ENCODE data around the gene BCL11B. TPM values are rescaled to one million over a fixed set of nuclear protein-coding genes. Genes with fewer than 3 reads are reported as not detected.

BCL11B gene
- total and polyA plus RNA-seq, 10 of the 15 experiments (the other 5 are each of a cell fraction or from before 2014, with no cell fraction given), result 0.38 to 5.5 (median 1.3) TPM

GRCh38 chr14:99137913-99138571, 134.0 kb downstream of the BCL11B start:
- WGBS (ENCODE audit: insufficient coverage, insufficient replicate concordance, low lambda C conversion rate, missing lambda C conversion rate), result 15% methylated on average over 8 of the region's 8 CpGs
- no peak overlapping the region for H2AFZ ChIP-seq (ENCODE audit: control insufficient read depth, low read depth, low read length)
- no peaks in the 10 kb centered on the region for H3K36me3 ChIP-seq (ENCODE audit: control insufficient read depth in 2 of 2, insufficient read depth in 2 of 2, low read length in 1 of 2)
- ChIA-PET CTCF (interaction anchor here (0.9 kb wide), 1 partner anchor 8 kb away, joined by 3 read pairs; no protein-coding TSS in a partner anchor), SMC1A (ENCODE audit: uncharacterized antibody, unreplicated experiment) (interaction anchor here (0.6 kb wide), 1 partner anchor 15 kb away, joined by 3 read pairs; no protein-coding TSS in a partner anchor), RAD21 (ENCODE audit: unreplicated experiment) (no interaction called here), POLR2A (no interaction called here)
- in situ Hi-C loops (cut with MboI) (no loop called here), intact Hi-C loops (cut with micrococcal nuclease; ENCODE audit: unreplicated experiment) (no loop called here)
- no peaks in the 10 kb centered on the region for H4K20me1 ChIP-seq (ENCODE audit: control insufficient read depth, insufficient read depth)
- no peak overlapping the region for H3K4me2 ChIP-seq (ENCODE audit: control insufficient read depth, insufficient read depth)
- no peaks in the 10 kb centered on the region for H3K79me2 ChIP-seq (ENCODE audit: control insufficient read depth, insufficient read depth, low read length)
- H3K27ac ChIP-seq (ENCODE audit: control insufficient read depth, insufficient read depth), result no peak overlapping the region
- no peaks in the 10 kb centered on the region; the same call in 2 of the 3 replicates for H3K9me3 ChIP-seq (replicated peaks; ENCODE audit: control insufficient read depth, insufficient read depth, low read length)
- H3K9ac ChIP-seq (ENCODE audit: control insufficient read depth, insufficient read depth, low read length), result no peak overlapping the region
- no peak overlapping the region for H3K4me3 ChIP-seq
- FAIRE-seq, result no peak
- DNase-seq (ENCODE audit: low read depth, low spot score), result no peak
- no peak for ATAC-seq
- no TSS peak for BruUV-seq (replicated peaks)
- H3K4me1 ChIP-seq (ENCODE audit: control insufficient read depth, insufficient read depth, low read length), result no peaks in the 10 kb centered on the region
- TF ChIP-seq PKNOX1 (IDR thresholded peaks at IDR 0.05), result no peak
- TF ChIP-seq NFYB (IDR thresholded peaks at IDR 0.05; ENCODE audit: insufficient read depth, low read depth, low read length), result peak; percentile 62
- TF ChIP-seq SIX5 (IDR thresholded peaks at IDR 0.05; ENCODE audit: low read depth, low read length, severe bottlenecking), result peak; percentile 26
- no peak for TF ChIP-seq SPI1 (IDR thresholded peaks at IDR 0.05; ENCODE audit: borderline replicate concordance, insufficient read depth, low read depth, low read length)
- no peaks in the 10 kb centered on the region for H3K27me3 ChIP-seq (replicated peaks in 1 of 2; ENCODE audit: control insufficient read depth in 2 of 2, insufficient read depth in 2 of 2, low read length in 1 of 2)
